Camera-type eye (tissue), 1 donor: ENCODE data around the gene CSKMT. TPM values are rescaled to one million over a fixed set of nuclear protein-coding genes. Genes with fewer than 3 reads are reported as not detected.

ENCODE experiments used
- total RNA-seq: library from RNA; depleted of rRNA; stranded (reverse); fragments of >200 nt; gene quantifications from one replicate; pipeline ENCODE4 v1.2.3, GENCODE V29; 2014

The CSKMT gene, protein sequence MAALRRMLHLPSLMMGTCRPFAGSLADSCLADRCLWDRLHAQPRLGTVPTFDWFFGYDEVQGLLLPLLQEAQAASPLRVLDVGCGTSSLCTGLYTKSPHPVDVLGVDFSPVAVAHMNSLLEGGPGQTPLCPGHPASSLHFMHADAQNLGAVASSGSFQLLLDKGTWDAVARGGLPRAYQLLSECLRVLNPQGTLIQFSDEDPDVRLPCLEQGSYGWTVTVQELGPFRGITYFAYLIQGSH
- total RNA-seq, result 4.7 TPM

DNA sequence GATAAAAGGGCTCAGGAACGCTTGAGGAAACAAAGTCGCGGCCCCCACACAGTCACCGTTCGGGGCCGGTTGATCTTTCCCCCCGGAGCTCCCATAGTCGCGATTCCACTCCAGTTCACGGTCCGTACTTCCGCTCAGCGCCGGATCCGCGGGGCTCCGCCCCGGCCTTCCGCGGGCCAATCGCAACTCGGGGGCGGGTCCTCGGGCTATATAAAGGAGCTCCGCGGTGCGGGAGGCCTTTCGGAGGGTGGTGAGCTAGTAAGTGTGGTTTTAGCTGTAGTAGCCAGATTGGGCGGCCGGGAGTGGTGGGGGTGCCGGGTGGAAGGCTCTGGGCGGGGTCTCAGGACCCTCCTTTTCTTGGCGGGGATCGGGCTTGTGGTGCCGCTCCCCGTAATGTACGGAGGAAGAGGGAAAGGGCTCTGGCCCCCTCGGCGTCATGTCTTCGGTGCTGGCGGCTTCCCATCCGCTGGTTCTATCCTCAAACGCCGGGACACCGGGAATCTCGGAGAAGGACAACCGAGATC lies at the start of gene CSKMT, which contains the start of gene C11orf98:
TSS of gene CSKMT (plus strand) at position 238 of the 524 bp plus-strand sequence. CDS start 568 bp downstream, outside the sequence.
TSS of gene C11orf98 (minus strand) at position 136 of the 524 bp plus-strand sequence. CDS start at position 95, 41 bp downstream.

DNA sequence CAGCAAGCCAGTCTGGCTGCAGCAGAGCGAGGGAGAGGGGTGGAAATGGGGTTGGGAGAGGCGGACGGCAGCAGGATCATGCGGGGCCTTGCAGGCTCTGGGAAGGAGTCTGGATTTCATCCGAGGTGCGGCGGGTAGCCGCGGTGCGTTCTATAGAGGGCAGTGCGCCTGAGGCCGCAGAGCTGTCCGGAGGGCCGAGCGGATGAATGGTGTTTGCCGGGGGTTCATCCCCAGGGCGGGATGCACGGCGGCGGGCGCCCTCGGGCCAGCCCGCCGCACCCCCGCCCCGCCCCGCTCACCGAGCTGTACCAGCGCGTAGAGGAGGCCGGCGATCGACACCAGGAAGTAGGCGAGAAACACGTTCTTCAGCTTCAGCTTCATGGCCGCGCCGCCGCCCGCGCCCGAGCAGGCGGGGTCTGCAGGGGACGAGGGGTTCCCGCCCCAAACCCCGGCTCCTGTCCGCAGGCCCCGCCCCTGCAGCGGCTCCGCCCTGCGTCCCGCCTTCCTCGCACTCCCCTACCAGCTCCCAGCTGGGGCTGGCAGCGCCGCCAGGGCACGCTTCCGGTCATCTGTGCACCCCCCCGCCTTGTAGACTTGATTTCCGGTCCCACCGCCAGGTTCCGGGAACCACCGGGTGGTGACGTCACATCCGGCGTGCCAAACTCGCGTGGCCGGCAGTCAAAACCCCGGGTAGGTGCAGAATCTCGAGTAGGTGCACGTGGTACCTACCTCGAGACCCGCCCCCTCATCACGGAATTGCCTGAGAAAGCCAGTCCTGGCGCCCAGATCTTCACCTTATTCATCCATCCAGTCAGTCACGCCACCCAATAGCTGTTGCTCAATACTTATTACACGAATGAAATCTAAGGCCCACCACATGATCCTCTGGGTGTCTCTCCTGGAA lies 43.3 kb upstream of the CSKMT start, which contains the start of gene B3GAT3:
TSS of gene B3GAT3 (minus strand) at position 420 of the 904 bp plus-strand sequence. CDS start at position 381, 39 bp downstream.

DNA sequence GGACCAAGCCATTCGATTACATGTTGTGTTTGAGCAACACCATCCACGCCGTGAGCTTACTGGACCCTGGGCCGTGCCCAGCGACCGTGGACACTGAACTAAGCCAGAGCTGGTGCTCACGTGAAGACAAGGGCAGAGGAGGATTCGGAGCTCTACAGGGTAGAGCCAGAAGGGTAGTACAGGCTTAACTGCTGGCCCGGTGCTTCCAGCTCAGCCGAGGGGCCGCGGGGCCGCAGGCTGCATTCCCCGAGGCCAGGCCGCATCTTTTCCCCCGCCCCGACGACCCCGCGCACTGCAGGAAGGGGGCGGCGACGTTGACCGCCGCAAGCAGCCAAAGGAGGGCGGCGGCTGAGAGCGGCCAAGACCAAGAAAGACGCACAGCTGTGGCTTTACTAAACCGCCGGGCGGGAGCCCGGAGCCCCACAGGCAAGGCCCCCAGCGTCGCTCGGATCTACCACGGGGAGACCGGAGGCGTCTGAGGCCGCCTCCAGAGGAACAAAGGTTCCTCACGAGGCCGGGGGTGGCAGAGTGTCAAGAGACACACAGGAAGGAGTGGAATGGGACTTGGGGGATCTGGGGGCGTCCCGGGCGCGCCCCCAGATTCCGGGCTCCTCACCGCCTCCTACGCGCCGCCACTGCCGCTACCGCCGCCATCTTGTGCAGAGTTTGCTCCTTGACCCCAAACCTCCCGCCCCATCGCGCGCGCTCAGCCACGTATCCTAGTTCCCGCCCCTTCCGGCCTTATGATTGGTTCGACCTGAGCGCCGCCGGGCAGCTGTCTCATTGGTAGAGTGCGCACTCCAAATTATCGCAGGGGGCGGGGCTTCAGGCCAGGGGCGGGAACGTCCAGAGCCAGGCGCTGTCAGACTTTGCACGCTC lies 18.9 kb upstream of the CSKMT start, which contains the start of gene GANAB:
TSS of gene GANAB (minus strand) at position 668 of the 879 bp plus-strand sequence. CDS start at position 654, 14 bp downstream.

DNA sequence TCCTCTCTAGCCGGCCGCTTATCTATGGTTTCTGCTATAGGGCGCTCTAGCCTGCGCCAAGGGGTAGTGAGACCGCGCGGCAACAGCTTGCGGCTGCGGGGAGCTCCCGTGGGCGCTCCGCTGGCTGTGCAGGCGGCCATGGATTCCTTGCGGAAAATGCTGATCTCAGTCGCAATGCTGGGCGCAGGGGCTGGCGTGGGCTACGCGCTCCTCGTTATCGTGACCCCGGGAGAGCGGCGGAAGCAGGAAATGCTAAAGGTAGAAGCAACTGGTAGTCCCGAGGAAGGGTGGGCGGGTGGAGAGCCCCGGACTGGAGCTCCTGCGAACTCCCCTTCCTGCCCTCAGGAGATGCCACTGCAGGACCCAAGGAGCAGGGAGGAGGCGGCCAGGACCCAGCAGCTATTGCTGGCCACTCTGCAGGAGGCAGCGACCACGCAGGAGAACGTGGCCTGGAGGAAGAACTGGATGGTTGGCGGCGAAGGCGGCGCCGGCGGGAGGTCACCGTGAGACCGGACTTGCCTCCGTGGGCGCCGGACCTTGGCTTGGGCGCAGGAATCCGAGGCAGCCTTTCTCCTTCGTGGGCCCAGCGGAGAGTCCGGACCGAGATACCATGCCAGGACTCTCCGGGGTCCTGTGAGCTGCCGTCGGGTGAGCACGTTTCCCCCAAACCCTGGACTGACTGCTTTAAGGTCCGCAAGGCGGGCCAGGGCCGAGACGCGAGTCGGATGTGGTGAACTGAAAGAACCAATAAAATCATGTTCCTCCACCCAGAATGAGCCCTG lies 6.7 kb downstream of the CSKMT start, which contains the start of the genes LBHD1 and UQCC3:
TSS of gene LBHD1 (minus strand) at position 660 of the 782 bp plus-strand sequence. CDS start 2,236 bp downstream, outside the sequence.
TSS of gene UQCC3 (plus strand) at position 66 of the 782 bp plus-strand sequence. CDS start at position 139, 73 bp downstream.

DNA sequence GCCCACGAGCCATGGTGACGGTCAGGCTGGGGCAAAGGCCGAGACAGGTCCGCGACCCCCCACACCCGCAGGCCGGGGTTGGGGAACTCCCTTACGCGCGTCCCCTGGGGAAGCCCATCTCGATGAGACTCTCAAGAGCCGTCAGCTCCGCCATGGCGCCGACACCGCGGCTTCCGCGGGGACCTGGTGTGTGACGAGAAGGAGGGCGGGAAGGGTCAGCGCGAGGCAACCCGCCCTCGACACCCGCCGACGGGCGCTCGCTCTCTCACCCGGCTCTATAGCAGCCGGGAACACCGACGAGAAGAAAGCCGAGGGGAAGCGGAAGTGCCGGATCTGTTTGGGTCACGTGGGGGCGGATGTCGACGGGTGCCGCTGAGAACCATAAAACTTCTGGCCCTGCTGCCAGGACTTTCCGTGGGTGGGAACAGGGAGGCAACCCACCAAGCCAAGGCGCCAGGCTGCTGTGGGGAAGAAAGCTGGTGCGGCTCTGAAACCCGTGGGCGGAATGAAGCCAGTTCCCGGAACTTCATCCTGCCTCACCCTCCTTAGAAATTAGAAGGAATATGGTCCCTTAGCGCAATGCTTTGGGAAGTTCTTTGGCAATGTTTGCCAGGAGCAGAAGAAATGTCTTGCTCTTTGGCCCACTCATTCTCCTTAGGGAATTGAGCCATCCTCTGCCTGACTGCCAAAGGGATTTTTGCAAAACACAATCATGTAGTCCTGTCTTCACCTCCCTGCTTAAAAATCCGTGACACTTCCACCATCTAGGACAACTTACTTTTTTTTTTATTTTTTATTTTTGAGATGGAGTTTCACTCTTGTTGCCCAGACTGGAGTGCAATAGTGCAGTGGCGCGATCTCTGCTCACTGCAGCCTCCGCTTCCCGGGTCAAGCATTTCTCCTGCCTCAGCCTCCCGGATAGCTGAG lies 13.9 kb downstream of the CSKMT start, which contains the start of gene UBXN1:
TSS of gene UBXN1 (minus strand) at position 304 of the 927 bp plus-strand sequence. CDS start at position 154, 150 bp downstream.

DNA sequence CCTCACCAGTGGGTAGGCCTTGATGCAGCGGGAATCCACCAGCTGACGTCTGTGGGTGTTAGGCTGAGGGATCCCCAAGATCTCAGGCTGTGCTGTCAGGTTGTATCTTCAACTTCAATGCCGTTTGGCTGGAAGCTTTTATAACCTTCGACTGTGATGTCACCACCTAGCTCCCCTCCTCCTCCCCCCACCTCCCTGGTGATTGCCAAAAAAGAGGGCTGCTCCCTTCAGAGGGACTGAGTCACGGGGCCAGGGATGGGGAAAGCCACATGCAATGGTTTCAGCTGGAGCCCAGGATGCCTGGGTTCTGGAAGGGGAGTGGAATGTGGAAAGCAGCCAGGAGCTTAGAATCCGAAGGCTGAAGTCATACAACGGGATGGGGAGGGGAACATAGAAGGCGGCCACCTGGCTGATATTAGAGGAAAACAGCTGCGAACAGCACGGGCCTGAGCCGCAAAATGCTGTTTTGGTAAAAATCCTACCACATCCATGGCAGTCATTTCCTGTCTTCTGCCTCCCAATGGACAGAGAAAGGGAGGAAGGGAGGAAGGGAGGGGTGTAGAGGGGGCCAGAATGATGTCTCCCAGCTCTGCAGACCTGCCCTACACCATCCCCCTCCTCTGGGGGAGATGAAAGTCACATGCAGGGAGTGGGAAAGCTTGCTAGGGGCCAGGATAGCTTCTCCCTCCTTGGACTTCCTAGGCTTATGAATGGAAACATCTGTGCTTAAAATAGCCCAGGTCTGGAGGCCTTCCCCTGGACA lies 24.5 kb downstream of the CSKMT start, which contains the start of gene LRRN4CL:
TSS of gene LRRN4CL (minus strand) at position 110 of the 763 bp plus-strand sequence. CDS start 1,022 bp downstream, outside the sequence.

DNA sequence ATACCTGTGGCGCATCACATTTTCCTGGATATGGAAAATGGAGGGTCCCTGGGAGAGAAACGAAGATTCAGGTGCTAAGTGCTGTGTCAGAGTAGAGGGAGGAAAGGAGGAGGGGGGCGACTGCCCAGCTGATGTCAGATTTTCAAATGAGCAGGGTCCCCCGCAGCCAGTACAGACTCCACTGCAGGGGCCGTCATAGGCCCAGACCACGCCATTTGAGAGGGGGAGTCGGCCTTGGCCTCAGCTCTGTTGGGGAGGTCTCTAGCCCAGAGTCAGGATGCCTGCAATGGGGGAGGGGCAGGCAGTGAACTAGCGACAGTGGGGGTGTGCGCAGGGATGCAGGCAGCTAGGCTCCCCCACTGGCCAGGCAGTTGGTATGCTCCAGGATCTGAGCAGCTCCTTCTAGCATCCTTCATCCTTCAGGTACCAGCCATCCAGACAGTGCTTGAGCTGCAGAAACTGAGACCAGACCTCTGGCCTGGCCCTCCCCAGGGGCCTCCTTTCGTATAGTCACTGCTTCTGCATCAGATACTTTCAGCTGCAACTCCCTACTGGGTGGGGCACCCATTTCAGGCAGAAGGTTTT lies 42.3 kb downstream of the CSKMT start, which contains the start of the genes BSCL2 and GNG3:
TSS of gene BSCL2 (minus strand) at position 148 of the 585 bp plus-strand sequence. CDS start 229 bp downstream, outside the sequence.
TSS of gene GNG3 (plus strand) at position 400 of the 585 bp plus-strand sequence. CDS start 620 bp downstream, outside the sequence.

Other genes with a start within 250 kb of the CSKMT start
- not detected for gene SCGB1A1, start 246.3 kb upstream of the CSKMT start, total RNA-seq
- 410 TPM for gene AHNAK, start 118.5 kb upstream of the CSKMT start, total RNA-seq
- gene EEF1G, start 91.4 kb upstream of the CSKMT start, total RNA-seq, result 1,400 TPM
- 13.4 TPM for gene TUT1, start 73.8 kb upstream of the CSKMT start, total RNA-seq
- 81.5 TPM for gene MTA2, start 63.4 kb upstream of the CSKMT start, total RNA-seq
- gene EML3, start 52.5 kb upstream of the CSKMT start, total RNA-seq, result 43.8 TPM
- 86.4 TPM for gene ROM1, start 52.1 kb upstream of the CSKMT start, total RNA-seq
- 36.8 TPM for gene B3GAT3, start 43.3 kb upstream of the CSKMT start, total RNA-seq
- 175 TPM for gene GANAB, start 18.7 kb upstream of the CSKMT start, total RNA-seq
- 22.4 TPM for gene INTS5, start 12.0 kb upstream of the CSKMT start, total RNA-seq
- gene C11orf98, start 102 bp upstream of the CSKMT start, total RNA-seq, result 29.7 TPM
- gene UQCC3, start 6.4 kb downstream of the CSKMT start, total RNA-seq, result 6.5 TPM
- gene LBHD1, start 7.0 kb downstream of the CSKMT start, total RNA-seq, result 6.0 TPM
- gene UBXN1, start 13.8 kb downstream of the CSKMT start, total RNA-seq, result 88.9 TPM
- 12.4 TPM for gene LRRN4CL, start 24.2 kb downstream of the CSKMT start, total RNA-seq
- 44.1 TPM for gene BSCL2, start 42.1 kb downstream of the CSKMT start, total RNA-seq
- gene GNG3, start 42.4 kb downstream of the CSKMT start, total RNA-seq, result 3.0 TPM
- gene HNRNPUL2, start 62.1 kb downstream of the CSKMT start, total RNA-seq, result 27.4 TPM
- 19.2 TPM for gene TTC9C, start 63.2 kb downstream of the CSKMT start, total RNA-seq
- 15.2 TPM for gene ZBTB3, start 88.8 kb downstream of the CSKMT start, total RNA-seq
- gene POLR2G, start 96.3 kb downstream of the CSKMT start, total RNA-seq, result 58.8 TPM
- gene TAF6L, start 106.1 kb downstream of the CSKMT start, total RNA-seq, result 20.5 TPM
- 20.0 TPM for gene TMEM179B, start 122.1 kb downstream of the CSKMT start, total RNA-seq
- 19.8 TPM for gene TMEM223, start 126.7 kb downstream of the CSKMT start, total RNA-seq
- gene NXF1, start 140.1 kb downstream of the CSKMT start, total RNA-seq, result 67.8 TPM
- 38.0 TPM for gene STX5, start 166.7 kb downstream of the CSKMT start, total RNA-seq
- not detected for gene TEX54, start 167.5 kb downstream of the CSKMT start, total RNA-seq
- 25.9 TPM for gene WDR74, start 174.3 kb downstream of the CSKMT start, total RNA-seq
- gene SLC3A2, start 215.6 kb downstream of the CSKMT start, total RNA-seq, result 115 TPM